ENCODE measurements around the gene SIPA1L3. TPM values are rescaled to one million over a fixed set of nuclear protein-coding genes. Genes with fewer than 3 reads are reported as not detected.

Gene SIPA1L3
- total and polyA plus RNA-seq, 2 of the 13 experiments (the other 11 are each of a cell fraction or from before 2014, with no cell fraction given) = 5.5 to 7.7 TPM

- TF ChIP-seq, protein P1, sequence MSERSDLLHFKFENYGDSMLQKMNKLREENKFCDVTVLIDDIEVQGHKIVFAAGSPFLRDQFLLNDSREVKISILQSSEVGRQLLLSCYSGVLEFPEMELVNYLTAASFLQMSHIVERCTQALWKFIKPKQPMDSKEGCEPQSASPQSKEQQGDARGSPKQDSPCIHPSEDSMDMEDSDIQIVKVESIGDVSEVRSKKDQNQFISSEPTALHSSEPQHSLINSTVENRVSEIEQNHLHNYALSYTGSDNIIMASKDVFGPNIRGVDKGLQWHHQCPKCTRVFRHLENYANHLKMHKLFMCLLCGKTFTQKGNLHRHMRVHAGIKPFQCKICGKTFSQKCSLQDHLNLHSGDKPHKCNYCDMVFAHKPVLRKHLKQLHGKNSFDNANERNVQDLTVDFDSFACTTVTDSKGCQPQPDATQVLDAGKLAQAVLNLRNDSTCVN (CRISPR knock-in tag; IDR thresholded peaks at IDR 0.05; ENCODE audit: borderline replicate concordance) = no peak
- TF ChIP-seq, protein P2, sequence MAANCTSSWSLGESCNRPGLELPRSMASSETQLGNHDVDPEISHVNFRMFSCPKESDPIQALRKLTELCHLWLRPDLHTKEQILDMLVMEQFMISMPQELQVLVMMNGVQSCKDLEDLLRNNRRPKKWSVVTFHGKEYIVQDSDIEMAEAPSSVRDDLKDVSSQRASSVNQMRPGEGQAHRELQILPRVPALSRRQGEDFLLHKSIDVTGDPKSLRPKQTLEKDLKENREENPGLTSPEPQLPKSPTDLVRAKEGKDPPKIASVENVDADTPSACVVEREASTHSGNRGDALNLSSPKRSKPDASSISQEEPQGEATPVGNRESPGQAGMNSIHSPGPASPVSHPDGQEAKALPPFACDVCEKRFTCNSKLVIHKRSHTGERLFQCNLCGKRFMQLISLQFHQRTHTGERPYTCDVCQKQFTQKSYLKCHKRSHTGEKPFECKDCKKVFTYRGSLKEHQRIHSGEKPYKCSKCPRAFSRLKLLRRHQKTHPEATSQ (CRISPR knock-in tag; IDR thresholded peaks at IDR 0.05; ENCODE audit: borderline replicate concordance) = no peak
- TF ChIP-seq MEIS2 (CRISPR knock-in tag; IDR thresholded peaks at IDR 0.05) (peak; percentile 80; the same call in 1 of the 2 replicates), KLF16 (CRISPR knock-in tag; IDR thresholded peaks at IDR 0.05) (peak in 1 of 2 experiments; percentile 36; a peak in 1 of 4 replicates), ZBTB10 (CRISPR knock-in tag; IDR thresholded peaks at IDR 0.05; ENCODE audit: borderline replicate concordance) (no peak), CBX2 (IDR thresholded peaks at IDR 0.05; ENCODE audit: low read depth, low read length) (no peak), CBX2 (CRISPR knock-in tag; IDR thresholded peaks at IDR 0.05; ENCODE audit: low read depth) (no peak), SOX5 (CRISPR knock-in tag; IDR thresholded peaks at IDR 0.05; ENCODE audit: borderline replicate concordance) (peak; percentile 68; the same call in 1 of the 2 replicates), KLF9 (CRISPR knock-in tag; IDR thresholded peaks at IDR 0.05; ENCODE audit: low read depth) (no peak), HMG20A (CRISPR knock-in tag; IDR thresholded peaks at IDR 0.05; ENCODE audit: borderline replicate concordance) (peak; percentile 24; the same call in 1 of the 2 replicates), SRY (CRISPR knock-in tag; IDR thresholded peaks at IDR 0.05) (no peak), NR2F2 (IDR thresholded peaks at IDR 0.05; ENCODE audit: borderline replicate concordance, low read depth) (no peak), KAT2B (IDR thresholded peaks at IDR 0.05; ENCODE audit: borderline replicate concordance, low read depth, low read length) (no peak), MYC (CRISPR knock-in tag; IDR thresholded peaks at IDR 0.05; ENCODE audit: borderline replicate concordance) (peak; percentile 57; the same call in 1 of the 2 replicates), MAFK (conservative IDR thresholded peaks at IDR 0.05 in 1 of 2, IDR thresholded peaks at IDR 0.05 in 1 of 2; ENCODE audit: low read length in 2 of 2) (0 out of 4 replicates have a peak, but pooled peaks of 1 of the 2 experiments have one; percentile 22)
- TF ChIP-seq, protein P3, sequence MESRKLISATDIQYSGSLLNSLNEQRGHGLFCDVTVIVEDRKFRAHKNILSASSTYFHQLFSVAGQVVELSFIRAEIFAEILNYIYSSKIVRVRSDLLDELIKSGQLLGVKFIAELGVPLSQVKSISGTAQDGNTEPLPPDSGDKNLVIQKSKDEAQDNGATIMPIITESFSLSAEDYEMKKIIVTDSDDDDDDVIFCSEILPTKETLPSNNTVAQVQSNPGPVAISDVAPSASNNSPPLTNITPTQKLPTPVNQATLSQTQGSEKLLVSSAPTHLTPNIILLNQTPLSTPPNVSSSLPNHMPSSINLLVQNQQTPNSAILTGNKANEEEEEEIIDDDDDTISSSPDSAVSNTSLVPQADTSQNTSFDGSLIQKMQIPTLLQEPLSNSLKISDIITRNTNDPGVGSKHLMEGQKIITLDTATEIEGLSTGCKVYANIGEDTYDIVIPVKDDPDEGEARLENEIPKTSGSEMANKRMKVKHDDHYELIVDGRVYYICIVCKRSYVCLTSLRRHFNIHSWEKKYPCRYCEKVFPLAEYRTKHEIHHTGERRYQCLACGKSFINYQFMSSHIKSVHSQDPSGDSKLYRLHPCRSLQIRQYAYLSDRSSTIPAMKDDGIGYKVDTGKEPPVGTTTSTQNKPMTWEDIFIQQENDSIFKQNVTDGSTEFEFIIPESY (CRISPR knock-in tag; IDR thresholded peaks at IDR 0.05) = no peak
- TF ChIP-seq, protein P4, sequence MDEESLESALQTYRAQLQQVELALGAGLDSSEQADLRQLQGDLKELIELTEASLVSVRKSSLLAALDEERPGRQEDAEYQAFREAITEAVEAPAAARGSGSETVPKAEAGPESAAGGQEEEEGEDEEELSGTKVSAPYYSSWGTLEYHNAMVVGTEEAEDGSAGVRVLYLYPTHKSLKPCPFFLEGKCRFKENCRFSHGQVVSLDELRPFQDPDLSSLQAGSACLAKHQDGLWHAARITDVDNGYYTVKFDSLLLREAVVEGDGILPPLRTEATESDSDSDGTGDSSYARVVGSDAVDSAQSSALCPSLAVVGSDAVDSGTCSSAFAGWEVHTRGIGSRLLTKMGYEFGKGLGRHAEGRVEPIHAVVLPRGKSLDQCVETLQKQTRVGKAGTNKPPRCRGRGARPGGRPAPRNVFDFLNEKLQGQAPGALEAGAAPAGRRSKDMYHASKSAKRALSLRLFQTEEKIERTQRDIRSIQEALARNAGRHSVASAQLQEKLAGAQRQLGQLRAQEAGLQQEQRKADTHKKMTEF (CRISPR knock-in tag; IDR thresholded peaks at IDR 0.05) = 0 out of 2 replicates have a peak, but pooled peaks have one; percentile 22
- TF ChIP-seq, protein P5, sequence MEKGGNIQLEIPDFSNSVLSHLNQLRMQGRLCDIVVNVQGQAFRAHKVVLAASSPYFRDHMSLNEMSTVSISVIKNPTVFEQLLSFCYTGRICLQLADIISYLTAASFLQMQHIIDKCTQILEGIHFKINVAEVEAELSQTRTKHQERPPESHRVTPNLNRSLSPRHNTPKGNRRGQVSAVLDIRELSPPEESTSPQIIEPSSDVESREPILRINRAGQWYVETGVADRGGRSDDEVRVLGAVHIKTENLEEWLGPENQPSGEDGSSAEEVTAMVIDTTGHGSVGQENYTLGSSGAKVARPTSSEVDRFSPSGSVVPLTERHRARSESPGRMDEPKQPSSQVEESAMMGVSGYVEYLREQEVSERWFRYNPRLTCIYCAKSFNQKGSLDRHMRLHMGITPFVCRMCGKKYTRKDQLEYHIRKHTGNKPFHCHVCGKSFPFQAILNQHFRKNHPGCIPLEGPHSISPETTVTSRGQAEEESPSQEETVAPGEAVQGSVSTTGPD (CRISPR knock-in tag; IDR thresholded peaks at IDR 0.05) = no peak
- TF ChIP-seq, protein P6, sequence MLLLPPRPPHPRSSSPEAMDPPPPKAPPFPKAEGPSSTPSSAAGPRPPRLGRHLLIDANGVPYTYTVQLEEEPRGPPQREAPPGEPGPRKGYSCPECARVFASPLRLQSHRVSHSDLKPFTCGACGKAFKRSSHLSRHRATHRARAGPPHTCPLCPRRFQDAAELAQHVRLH (CRISPR knock-in tag; IDR thresholded peaks at IDR 0.05; ENCODE audit: borderline replicate concordance, low read depth) = peak; percentile 36; the same call in 1 of the 2 replicates
These were observed 26.9 kb downstream of the SIPA1L3 start (continued) for GRCh38 chr19:37933937-37934358.
